A673 (cell line): ENCODE results near the gene GLT6D1. TPM values are rescaled to one million over a fixed set of nuclear protein-coding genes. Genes with fewer than 3 reads are reported as not detected.

ENCODE experiments used
- BruUV-seq: library from RNA; stranded (reverse); fragments of 400-500 nt; replicated peaks from 2 replicates; lab custom pipeline; 2021; lab: Mats Ljungman, UMichigan
- CTCF ChIA-PET: fragments of 300-600 bp; sonication (Branson Sonifier 250); formaldehyde crosslinking; loops from one replicate; lab custom pipeline; 2022; ENCODE audit warnings: antibody characterized with exemption; lab: Charles Lee
- POLR2A ChIA-PET: fragments of 300-600 bp; sonication (Branson Sonifier 250); formaldehyde crosslinking; loops from one replicate; lab custom pipeline; 2022; ENCODE audit warnings: antibody characterized with exemption; ENCODE audit not compliant: low non-redundant PET; lab: Charles Lee
- DNase-seq: peaks from one replicate; pipeline ENCODE4 v3.0.0-alpha.2; 2015; ENCODE audit warnings: low spot score
- H3K27ac ChIP-seq: fragments of 200-600 bp; sonication (generic); 2 replicates; pipeline ENCODE4 v1.5.1; 2016; ENCODE audit warnings: mixed run types, low read depth, mild to moderate bottlenecking, mixed read lengths, antibody characterized with exemption, low read length; ENCODE audit not compliant: poor library complexity, severe bottlenecking
- H3K27me3 ChIP-seq: fragments of 200-600 bp; sonication (generic); replicated peaks from 2 replicates; pipeline ENCODE4 v1.6.1; 2017; ENCODE audit warnings: mixed run types, low read depth, mild to moderate bottlenecking, mixed read lengths, antibody characterized with exemption, low read length; ENCODE audit not compliant: insufficient read depth, poor library complexity
- H3K36me3 ChIP-seq: fragments of 200-600 bp; sonication (generic); 2 replicates; pipeline ENCODE4 v1.6.1; 2016; ENCODE audit warnings: mixed run types, mild to moderate bottlenecking, mixed read lengths, antibody characterized with exemption, low read length; ENCODE audit not compliant: insufficient read depth, poor library complexity, severe bottlenecking
- H3K4me1 ChIP-seq: fragments of 200-600 bp; sonication (generic); 2 replicates; pipeline ENCODE4 v1.6.1; 2017; ENCODE audit warnings: mixed run types, mild to moderate bottlenecking, mixed read lengths, antibody characterized with exemption, low read length; ENCODE audit not compliant: insufficient read depth, poor library complexity, severe bottlenecking
- H3K4me3 ChIP-seq: fragments of 200-600 bp; sonication (generic); 2 replicates; pipeline ENCODE4 v1.5.1; 2016; ENCODE audit warnings: low read depth, mixed run types, mild to moderate bottlenecking, mixed read lengths, low read length; ENCODE audit not compliant: poor library complexity, severe bottlenecking
- H3K9me3 ChIP-seq: fragments of 200-600 bp; sonication (generic); 2 replicates; pipeline ENCODE4 v1.6.1; 2016; ENCODE audit warnings: mixed run types, low read depth, mild to moderate bottlenecking, mixed read lengths, antibody characterized with exemption, low read length; ENCODE audit not compliant: poor library complexity, severe bottlenecking
- EZH2 ChIP-seq: fragments of 200-600 bp; sonication (generic); IDR thresholded peaks from 2 replicates; pipeline ENCODE4 v1.6.1; 2017; ENCODE audit warnings: borderline replicate concordance, low read depth, mild to moderate bottlenecking, mixed read lengths, antibody characterized with exemption, low read length; ENCODE audit not compliant: poor library complexity, severe bottlenecking
- intact Hi-C: fragments of 100-400 bp; cut with micrococcal nuclease; formaldehyde crosslinking; loops from one replicate; pipeline ENCODE4 v1.10.0; 2022; ENCODE audit not compliant: unreplicated experiment
- total RNA-seq: library from RNA; stranded (reverse); gene quantifications from 2 replicates; pipeline ENCODE4 v1.2.3, GENCODE V29; 2021
- TF ChIP-seq, protein P1 (sequence below): fragments of 300-800, 200-600 bp; sonication (generic); conservative IDR thresholded peaks from 2 replicates; pipeline ENCODE4 v1.5.1; 2017; ENCODE audit warnings: low read depth, mild to moderate bottlenecking, antibody characterized with exemption, low read length, moderate library complexity, mixed read lengths

Gene GLT6D1
- total RNA-seq, 1 experiment from 2014 or later: not detected

GRCh38 chr9:135605238-135605781, 34.0 kb downstream of the GLT6D1 start:
- TF ChIP-seq, protein P1, sequence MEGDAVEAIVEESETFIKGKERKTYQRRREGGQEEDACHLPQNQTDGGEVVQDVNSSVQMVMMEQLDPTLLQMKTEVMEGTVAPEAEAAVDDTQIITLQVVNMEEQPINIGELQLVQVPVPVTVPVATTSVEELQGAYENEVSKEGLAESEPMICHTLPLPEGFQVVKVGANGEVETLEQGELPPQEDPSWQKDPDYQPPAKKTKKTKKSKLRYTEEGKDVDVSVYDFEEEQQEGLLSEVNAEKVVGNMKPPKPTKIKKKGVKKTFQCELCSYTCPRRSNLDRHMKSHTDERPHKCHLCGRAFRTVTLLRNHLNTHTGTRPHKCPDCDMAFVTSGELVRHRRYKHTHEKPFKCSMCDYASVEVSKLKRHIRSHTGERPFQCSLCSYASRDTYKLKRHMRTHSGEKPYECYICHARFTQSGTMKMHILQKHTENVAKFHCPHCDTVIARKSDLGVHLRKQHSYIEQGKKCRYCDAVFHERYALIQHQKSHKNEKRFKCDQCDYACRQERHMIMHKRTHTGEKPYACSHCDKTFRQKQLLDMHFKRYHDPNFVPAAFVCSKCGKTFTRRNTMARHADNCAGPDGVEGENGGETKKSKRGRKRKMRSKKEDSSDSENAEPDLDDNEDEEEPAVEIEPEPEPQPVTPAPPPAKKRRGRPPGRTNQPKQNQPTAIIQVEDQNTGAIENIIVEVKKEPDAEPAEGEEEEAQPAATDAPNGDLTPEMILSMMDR: no peak
- TF ChIP-seq EZH2: no peak
- no peak for DNase-seq
- Histone ChIP-seq H3K27me3 (no peaks in the 10 kb centered on the region), H3K4me1 (no peaks in the 10 kb centered on the region), H3K27ac (no peak overlapping the region), H3K4me3 (no peak overlapping the region), H3K36me3 (no peaks in the 10 kb centered on the region), H3K9me3 (no peaks in the 10 kb centered on the region)
- intact Hi-C loops: no loop called here
- ChIA-PET POLR2A (no interaction called here), CTCF (no interaction called here)
- BruUV-seq: no TSS peak

DNA sequence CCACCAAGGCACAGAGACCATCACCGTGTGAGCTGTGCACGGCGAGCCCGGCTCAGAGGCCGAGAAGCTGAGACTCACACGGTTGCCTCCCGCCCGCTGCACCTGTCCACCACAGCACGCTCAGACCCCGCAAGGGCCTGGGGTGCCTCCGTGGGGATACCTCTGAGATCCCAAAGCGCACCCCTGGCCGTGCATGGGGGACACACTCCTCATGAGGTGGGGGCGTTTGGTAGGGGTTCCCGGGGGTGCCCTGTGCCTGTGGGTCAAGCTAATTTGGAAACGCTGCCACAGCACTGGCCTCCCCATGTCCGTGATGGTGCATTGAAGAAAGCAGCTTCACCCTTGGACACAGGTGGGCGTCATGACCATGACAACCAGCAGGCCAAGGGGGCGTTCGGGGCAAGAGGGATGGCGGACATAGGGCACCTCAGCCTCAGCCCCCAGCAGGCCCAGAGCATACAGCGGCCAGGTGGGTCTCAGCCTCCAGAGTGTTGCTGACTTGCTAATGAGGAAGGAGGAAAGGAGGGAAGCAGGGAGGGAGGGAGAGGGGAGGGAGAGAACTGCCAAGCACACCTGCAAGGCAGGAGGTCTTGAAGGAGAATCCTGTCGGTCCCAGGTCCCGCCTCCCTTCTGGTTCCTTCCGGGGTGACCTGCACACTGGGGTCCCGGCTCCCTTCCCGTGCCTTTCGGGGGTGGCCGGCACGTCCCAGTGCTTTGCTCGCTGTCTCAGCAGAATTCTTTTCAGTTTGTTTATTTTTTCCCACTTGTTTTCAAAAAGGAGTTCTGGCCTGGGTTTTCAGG, 34.7 kb downstream of the GLT6D1 start:
- Histone ChIP-seq H3K9me3 (no peaks in the 10 kb centered on the region), H3K27ac (no peak overlapping the region), H3K36me3 (no peaks in the 10 kb centered on the region), H3K27me3 (no peaks in the 10 kb centered on the region), H3K4me1 (no peaks in the 10 kb centered on the region), H3K4me3 (no peak overlapping the region)
- no TSS peak for BruUV-seq
- intact Hi-C loops: loop anchor here (5.0 kb wide), 1 partner anchor 678 kb away; no protein-coding TSS in a partner anchor
- POLR2A ChIA-PET: no interaction called here
- no peak for DNase-seq
- TF ChIP-seq, protein P1: no peak
- TF ChIP-seq EZH2: no peak
- CTCF ChIA-PET: no interaction called here

DNA sequence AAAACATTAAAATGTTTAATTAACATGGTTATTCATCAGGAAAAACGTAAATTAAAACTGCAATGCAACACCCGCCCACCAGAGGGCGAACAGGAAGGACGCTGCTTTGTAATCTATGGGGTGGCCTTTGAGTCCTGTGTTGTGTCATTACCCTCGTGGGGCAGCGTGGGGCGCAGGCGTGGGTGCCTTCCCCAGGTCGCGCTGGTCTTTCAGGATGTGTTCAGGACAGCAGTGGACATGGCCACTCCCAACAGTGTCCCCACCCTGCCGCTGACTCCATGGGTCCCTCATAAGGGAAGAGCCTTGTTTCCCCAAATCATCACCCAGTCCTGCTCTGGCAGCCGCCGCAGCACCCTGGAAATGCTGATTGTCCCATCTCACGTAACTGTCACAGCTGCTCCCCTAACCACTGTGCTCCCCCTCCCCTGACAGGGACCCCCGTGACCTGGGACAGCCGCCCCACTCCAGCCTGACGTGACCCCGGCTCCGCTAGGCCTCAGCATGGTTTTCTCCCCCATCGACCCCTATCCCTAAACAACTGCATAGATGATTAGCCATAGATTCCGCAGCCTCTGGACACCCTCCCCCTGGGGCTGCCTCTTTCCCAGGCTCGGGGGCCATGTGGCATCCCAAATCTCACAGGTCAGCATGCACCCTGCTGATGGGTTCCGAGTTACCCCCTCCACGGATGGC, 36.4 kb downstream of the GLT6D1 start:
- BruUV-seq: no TSS peak
- no peaks in the 10 kb centered on the region for H3K4me1 ChIP-seq
- ChIA-PET POLR2A (no interaction called here), CTCF (no interaction called here)
- no peak overlapping the region for H3K27ac ChIP-seq
- no peaks in the 10 kb centered on the region for H3K9me3 ChIP-seq
- peak; percentile 59 for DNase-seq
- H3K4me3 ChIP-seq: no peak overlapping the region
- no peaks in the 10 kb centered on the region for H3K36me3 ChIP-seq
- intact Hi-C loops: loop anchor here (5.0 kb wide), 1 partner anchor 679 kb away; no protein-coding TSS in a partner anchor
- TF ChIP-seq EZH2: no peak
- TF ChIP-seq, protein P1: peak; percentile 79
- no peaks in the 10 kb centered on the region for H3K27me3 ChIP-seq
